ENCODE measurements around the gene DHX9. TPM values are rescaled to one million over a fixed set of nuclear protein-coding genes. Genes with fewer than 3 reads are reported as not detected.

DHX9 gene
- total RNA-seq, 4 donors from 2014 or later = 79.5 to 104 (median 91.8) TPM

GRCh38 chr1:182807907-182808306, 31.2 kb upstream of the DHX9 start:
- no peak for TF ChIP-seq POLR2A (IDR thresholded peaks at IDR 0.05)
- no peak for TF ChIP-seq POLR2AphosphoS5 (IDR thresholded peaks at IDR 0.05)
- TF ChIP-seq EP300 (IDR thresholded peaks at IDR 0.05) = no peak
- TF ChIP-seq CTCF (IDR thresholded peaks at IDR 0.05) = no peak
- Histone ChIP-seq H3K36me3 (peaks cover 0 to 61% of the 10 kb centered on the region in 2 donors), H3K4me1 (no peaks in the 10 kb centered on the region), H3K4me3 (no peak overlapping the region), H3K27me3 (no peaks in the 10 kb centered on the region), H3K27ac (no peak overlapping the region), H3K9me3 (no peaks in the 10 kb centered on the region)
- WGBS, 2 donors (ENCODE audit: low coverage in 1 of 2) = 82 to 86% methylated on average over 1 to 3 of the region's 3 CpGs
- no peak for ATAC-seq

- WGBS, 2 donors (ENCODE audit: low coverage in 1 of 2) = 43 to 69% methylated on average over 2 of the region's 3 CpGs
These were observed 29.7 kb upstream of the DHX9 start for GRCh38 chr1:182809414-182809957.

GRCh38 chr1:182811975-182812722, 27.0 kb upstream of the DHX9 start:
- WGBS, 2 donors (ENCODE audit: low coverage in 1 of 2) = 83 to 93% methylated on average over 2 to 4 of the region's 4 CpGs
- H3K4me3 ChIP-seq = no peak overlapping the region
- H3K4me1 ChIP-seq = no peaks in the 10 kb centered on the region
- no peaks in the 10 kb centered on the region for H3K9me3 ChIP-seq
- peaks cover 0 to 65% of the 10 kb centered on the region in 2 donors for H3K36me3 ChIP-seq
- no peak for TF ChIP-seq POLR2AphosphoS5 (IDR thresholded peaks at IDR 0.05)
- no peak for TF ChIP-seq POLR2A (IDR thresholded peaks at IDR 0.05)
- TF ChIP-seq EP300 (IDR thresholded peaks at IDR 0.05) = no peak
- no peak for TF ChIP-seq CTCF (IDR thresholded peaks at IDR 0.05)
- no peaks in the 10 kb centered on the region for H3K27me3 ChIP-seq
- no peak overlapping the region for H3K27ac ChIP-seq
- no peak for ATAC-seq

More at GRCh38 chr1:182809414-182809957, 29.7 kb upstream of the DHX9 start:
- Histone ChIP-seq H3K36me3 (peaks cover 0 to 65% of the 10 kb centered on the region in 2 donors), H3K4me3 (no peak overlapping the region), H3K4me1 (no peaks in the 10 kb centered on the region), H3K9me3 (no peaks in the 10 kb centered on the region), H3K27ac (no peak overlapping the region), H3K27me3 (no peaks in the 10 kb centered on the region)
- no peak for ATAC-seq
- TF ChIP-seq POLR2A (IDR thresholded peaks at IDR 0.05) = no peak
- TF ChIP-seq CTCF (IDR thresholded peaks at IDR 0.05) = no peak

- Histone ChIP-seq H3K27me3 (no peaks in the 10 kb centered on the region), H3K9me3 (no peaks in the 10 kb centered on the region), H3K27ac (no peak overlapping the region), H3K4me3 (no peak overlapping the region), H3K4me1 (no peaks in the 10 kb centered on the region), H3K36me3 (peaks cover 0 to 92% of the 10 kb centered on the region in 2 donors)
- ATAC-seq = no peak
- no peak for TF ChIP-seq POLR2A (IDR thresholded peaks at IDR 0.05)
- no peak for TF ChIP-seq CTCF (IDR thresholded peaks at IDR 0.05)
- no peak for TF ChIP-seq EP300 (IDR thresholded peaks at IDR 0.05)
- no peak for TF ChIP-seq POLR2AphosphoS5 (IDR thresholded peaks at IDR 0.05)
- 94% methylated on average over 2 of the region's 2 CpGs for WGBS, 2 donors (ENCODE audit: low coverage in 1 of 2)
These were observed 22.3 kb upstream of the DHX9 start for GRCh38 chr1:182816863-182817262.

- TF ChIP-seq POLR2AphosphoS5 (IDR thresholded peaks at IDR 0.05) (no peak), POLR2A (IDR thresholded peaks at IDR 0.05) (no peak), CTCF (IDR thresholded peaks at IDR 0.05) (no peak), EP300 (IDR thresholded peaks at IDR 0.05) (no peak)
- ATAC-seq = no peak
- Histone ChIP-seq H3K4me1 (no peaks in the 10 kb centered on the region), H3K27me3 (no peaks in the 10 kb centered on the region), H3K4me3 (no peak overlapping the region), H3K27ac (no peak overlapping the region), H3K9me3 (no peaks in the 10 kb centered on the region), H3K36me3 (peaks cover 0 to 92% of the 10 kb centered on the region in 2 donors)
- 92% methylated on average over 3 of the region's 3 CpGs for WGBS, 2 donors (ENCODE audit: low coverage in 1 of 2)
These were observed 21.3 kb upstream of the DHX9 start for GRCh38 chr1:182817802-182818201.
